Mesenteric fat pad (tissue), 1 donor: ENCODE data around the gene NUDT17. TPM values are rescaled to one million over a fixed set of nuclear protein-coding genes. Genes with fewer than 3 reads are reported as not detected.

Source experiments
- DNase-seq: peaks from one replicate; pipeline ENCODE4 v3.0.0-alpha.2; 2020; ENCODE audit warnings: low spot score
- microRNA-seq: library from miRNA; unstranded; fragments of <30 nt; microRNA quantifications from one replicate; pipeline ENCODE4 v1.2.0, GENCODE V29; 2020; ENCODE audit warnings: borderline number of aligned reads
- total RNA-seq: library from RNA; stranded (reverse); fragmentation: NEBNext Ultra II Directional; extraction: Animal tissue kit (Norgen Biotek cat#: 25700); gene quantifications from one replicate; pipeline ENCODE4 v1.2.1, GENCODE V29; 2021
- donor health status: DM: yes; HTN: yes; CAD: no.

Gene NUDT17
- total RNA-seq, 1 donor from 2014 or later = 2.9 TPM

DNA sequence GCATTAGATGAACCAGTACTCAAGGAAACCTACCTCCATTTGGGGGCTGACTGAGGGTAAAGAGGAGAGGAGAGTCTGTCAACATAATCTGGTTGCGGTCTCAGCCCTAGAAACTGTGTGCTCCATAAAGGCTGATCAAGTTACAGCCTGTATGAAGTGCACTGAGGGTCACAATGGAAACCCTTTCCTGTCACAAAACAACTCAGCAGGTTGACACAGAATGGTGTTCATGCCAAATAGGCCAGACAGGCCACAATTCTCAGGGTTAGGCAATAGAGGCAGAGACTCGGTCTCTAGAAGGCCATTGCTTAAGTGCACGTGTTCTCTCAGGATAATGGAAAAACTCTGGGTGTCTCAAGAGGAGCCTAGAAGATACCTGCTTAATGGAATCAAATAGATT, 44.3 kb downstream of the NUDT17 start:
- DNase-seq = no peak

DNA sequence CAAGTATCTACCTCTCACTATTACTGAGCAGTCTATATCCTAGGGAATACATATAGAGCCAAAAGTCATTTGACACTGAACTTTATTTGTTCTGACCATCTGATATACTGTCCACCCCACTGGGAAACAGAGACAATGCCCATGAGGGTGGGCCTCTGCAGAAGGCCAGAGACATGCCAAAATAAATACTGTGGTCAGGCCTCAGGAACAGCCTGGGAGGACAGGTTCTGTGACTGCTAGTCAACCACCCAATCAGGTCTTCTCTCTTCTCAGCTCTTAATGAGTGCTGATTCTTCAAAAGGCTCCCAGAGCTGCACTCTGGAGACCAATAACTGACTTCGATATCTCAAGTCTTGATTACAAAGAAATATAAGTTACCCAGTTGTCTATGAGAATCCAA, 45.7 kb downstream of the NUDT17 start:
- no peak for DNase-seq

DNA sequence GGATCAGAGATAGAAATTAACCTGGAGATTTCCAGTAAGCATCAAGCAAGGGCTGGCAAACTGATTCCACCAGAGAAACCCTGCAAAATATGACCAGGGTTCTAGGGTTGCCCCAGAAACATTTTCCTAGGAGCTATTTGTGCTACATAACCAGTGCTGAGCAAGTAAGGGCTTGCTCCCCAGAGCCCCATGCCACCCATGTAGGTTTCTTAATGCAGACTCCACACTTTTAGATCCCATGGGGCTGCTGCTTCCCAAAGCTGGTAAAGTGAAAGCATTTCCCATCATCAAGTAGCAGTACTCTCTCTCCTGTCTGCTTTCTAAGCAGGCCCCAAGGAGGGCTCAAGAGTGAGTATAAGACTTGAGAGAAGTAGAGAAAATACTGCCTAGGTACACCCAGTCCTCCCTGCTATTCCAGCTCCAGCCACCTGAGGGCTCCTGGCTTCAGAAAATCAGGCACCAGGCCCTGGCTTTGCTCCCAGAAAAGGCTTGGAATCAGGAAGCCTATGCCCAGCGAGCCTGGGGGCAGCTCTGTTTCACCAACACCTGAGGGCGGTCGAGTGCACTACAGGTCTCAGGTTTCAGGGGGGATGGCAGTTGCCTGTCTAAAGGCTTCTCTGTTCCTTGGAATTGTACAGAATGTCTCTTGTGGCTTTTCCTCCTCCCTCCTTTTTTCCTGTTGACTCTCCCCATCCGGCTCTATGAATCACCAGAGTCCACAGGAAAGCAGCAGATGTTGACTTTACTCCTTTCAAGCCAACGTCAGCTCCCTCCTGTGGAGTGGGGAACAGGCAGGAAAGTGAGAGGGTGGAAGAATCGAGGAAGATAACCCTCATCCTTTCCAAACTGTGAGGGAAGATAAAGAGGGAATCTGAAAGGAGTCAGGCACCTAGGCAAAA, 46.4 kb downstream of the NUDT17 start:
- peak; percentile 94 for DNase-seq

DNA sequence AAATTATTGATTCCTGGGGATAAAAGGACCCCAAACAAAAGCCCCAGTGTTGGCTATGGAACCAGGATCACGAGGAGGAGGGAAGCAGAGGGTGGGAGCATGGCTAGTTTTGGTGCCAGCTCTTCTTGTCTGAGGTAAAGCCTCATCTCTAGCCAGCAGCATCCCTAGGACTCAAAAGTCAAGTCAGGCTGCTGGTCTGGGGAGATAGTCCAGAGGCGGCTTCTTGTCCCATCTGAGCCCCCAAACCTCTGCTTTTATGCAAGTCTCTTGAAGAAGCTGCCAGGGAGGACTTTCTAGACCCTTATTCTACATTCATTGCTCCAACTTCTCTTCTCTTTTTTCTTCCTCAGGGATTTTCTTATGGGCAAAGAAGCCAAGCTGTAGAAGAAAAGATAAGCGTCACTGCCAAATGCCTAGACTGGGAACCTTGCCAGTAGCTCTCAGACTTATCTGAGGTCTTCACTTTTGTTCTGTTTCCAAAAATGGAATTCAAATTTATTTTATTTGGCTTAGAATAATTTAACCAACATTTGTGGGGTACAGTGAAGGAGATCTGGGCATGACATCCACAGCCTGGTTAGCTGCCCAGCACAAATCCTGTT, 47.2 kb downstream of the NUDT17 start:
- DNase-seq = no peak

DNA sequence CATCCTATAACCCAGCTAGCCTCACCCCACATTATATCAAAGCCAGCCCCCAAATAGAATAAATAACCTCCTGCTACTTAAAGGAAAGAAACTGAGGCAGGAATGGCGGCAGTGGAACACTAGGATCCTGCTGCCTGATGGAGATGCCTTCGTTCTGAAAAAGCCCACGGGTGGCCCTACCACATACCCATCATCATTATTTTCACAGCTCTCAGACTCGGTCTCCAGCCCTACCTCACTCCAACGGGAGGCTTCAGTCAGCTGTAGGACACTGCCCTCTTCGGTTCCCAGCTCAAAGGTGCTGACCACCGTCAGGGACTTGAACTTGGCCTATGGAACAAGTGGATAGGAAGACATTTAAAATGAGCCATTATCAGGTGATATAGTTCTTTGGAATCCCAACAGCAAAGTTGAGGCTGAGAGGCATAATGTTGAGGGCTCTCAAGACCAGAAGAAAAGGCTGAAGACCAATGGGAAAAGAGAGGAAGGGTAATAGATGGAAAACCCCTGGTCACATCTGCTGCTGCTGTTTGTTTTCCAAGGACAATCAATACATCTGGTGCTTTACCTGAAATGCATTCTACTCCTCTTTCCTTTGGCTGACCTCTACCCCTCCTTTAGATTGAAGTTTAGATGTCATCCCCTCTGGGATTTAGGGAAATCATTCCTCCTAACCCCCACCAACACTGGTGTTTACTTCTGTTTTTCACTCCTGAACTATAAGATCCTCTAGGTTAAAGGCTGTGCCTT, 48.1 kb downstream of the NUDT17 start:
- DNase-seq = no peak

DNA sequence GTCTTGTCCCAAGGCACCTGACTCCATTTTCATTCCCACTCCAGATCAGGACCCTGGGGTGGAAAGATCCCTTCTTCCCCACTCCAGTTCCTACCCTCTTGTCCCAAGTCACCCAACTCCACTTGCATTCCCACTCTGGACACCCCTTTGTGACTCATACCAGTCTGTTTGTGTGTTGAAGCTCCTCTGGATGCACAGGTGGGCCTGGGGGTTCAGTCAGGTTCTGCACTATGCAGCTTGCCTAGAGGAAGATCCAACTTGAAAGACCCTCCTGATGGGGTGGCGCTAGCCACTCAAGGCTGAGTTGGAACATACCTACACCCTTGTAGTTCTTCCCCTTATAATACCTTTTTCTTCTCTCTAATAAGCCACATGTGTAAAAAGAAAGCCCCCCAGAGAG, 50.0 kb downstream of the NUDT17 start:
- no peak for DNase-seq

DNA sequence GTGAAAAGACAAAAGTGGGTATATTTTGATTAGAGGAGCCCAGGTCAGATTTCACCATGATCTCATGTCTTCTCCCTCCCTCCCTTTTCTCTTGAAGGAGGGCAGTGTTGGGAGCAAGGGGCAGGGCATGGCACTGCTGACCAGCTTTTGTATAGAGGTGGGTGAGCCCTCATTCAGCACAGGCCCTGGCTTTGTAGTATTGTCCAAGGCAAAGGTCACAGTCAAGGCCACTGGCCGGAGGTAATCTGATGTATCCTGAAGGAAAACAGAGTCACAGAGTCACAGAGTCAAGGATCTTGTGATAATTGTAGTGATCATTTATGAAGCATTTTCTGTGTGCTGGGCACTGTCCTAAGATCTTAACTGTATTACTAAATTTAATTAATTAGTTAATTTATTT, 52.5 kb downstream of the NUDT17 start:
- no peak for DNase-seq

Small RNA genes lying within 50 kb of the gene (microRNA-seq; reads per million reads assigned to microRNA genes)
- gene MIR6736 = not detected

Other genes starting within 250 kb of the NUDT17 start
- 13.1 TPM for gene GPR89A, start 237.6 kb upstream of the NUDT17 start, total RNA-seq
- not detected for gene PDZK1, start 138.3 kb upstream of the NUDT17 start, total RNA-seq
- not detected for gene CD160, start 126.1 kb upstream of the NUDT17 start, total RNA-seq
- gene RNF115, start 21.5 kb upstream of the NUDT17 start, total RNA-seq = 15.1 TPM
- gene POLR3C, start 21.4 kb upstream of the NUDT17 start, total RNA-seq = 26.6 TPM
- 23.3 TPM for gene PIAS3, start 13.5 kb downstream of the NUDT17 start, total RNA-seq
- 4.3 TPM for gene ANKRD35, start 40.2 kb downstream of the NUDT17 start, total RNA-seq
- gene ITGA10, start 64.4 kb downstream of the NUDT17 start, total RNA-seq = 1.3 TPM
- gene PEX11B, start 73.1 kb downstream of the NUDT17 start, total RNA-seq = 13.9 TPM
- 110 TPM for gene RBM8A, start 81.9 kb downstream of the NUDT17 start, total RNA-seq
- gene LIX1L, start 112.4 kb downstream of the NUDT17 start, total RNA-seq = 26.6 TPM
- 0.74 TPM for gene ANKRD34A, start 118.9 kb downstream of the NUDT17 start, total RNA-seq
- gene POLR3GL, start 119.1 kb downstream of the NUDT17 start, total RNA-seq = 30.7 TPM
- gene TXNIP, start 150.9 kb downstream of the NUDT17 start, total RNA-seq = 692 TPM
- gene HJV, start 176.1 kb downstream of the NUDT17 start, total RNA-seq = not detected